SU-DHL-6 (cell line): ENCODE measurements around the gene CCDC138.

Experiments
- CTCF ChIP-seq: fragments of 200-600 bp; sonication (generic); IDR thresholded peaks from one replicate; pipeline ENCODE4 v1.5.1; 2017; ENCODE audit warnings: antibody characterized with exemption, mild to moderate bottlenecking, low read length, moderate library complexity; ENCODE audit not compliant: insufficient read depth, poor library complexity, severe bottlenecking
- EZH2phosphoT487 ChIP-seq: fragments of 200-600 bp; sonication (generic), shearing (Covaris generic); conservative IDR thresholded peaks from 2 replicates; pipeline ENCODE4 v1.6.1; 2018; ENCODE audit warnings: mild to moderate bottlenecking, antibody characterized with exemption, low read length, moderate library complexity, mixed read lengths

GRCh38 chr2:108787216-108787541, 608 bp downstream of the CCDC138 start:
- TF ChIP-seq CTCF (no peak), EZH2phosphoT487 (no peak)
